Fibroblast of the aortic adventitia (primary cell): ENCODE results near the gene GTSE1. TPM values are rescaled to one million over a fixed set of nuclear protein-coding genes. Genes with fewer than 3 reads are reported as not detected.

ENCODE experiments used
- DNase-seq: peaks from one replicate; pipeline ENCODE4 v3.0.0-alpha.2; 2010; ENCODE audit warnings: low read depth
- H3K4me3 ChIP-seq: 2 replicates; pipeline ENCODE4 v1.5.1; 2011; ENCODE audit warnings: low read depth, mild to moderate bottlenecking, control low read depth, low read length, moderate library complexity
- total RNA-seq: library from RNA; depleted of rRNA; stranded (reverse); fragments of >200 nt; gene quantifications from 2 replicates; pipeline ENCODE4 v1.2.3, GENCODE V29; 2012; ENCODE audit warnings: low replicate concordance
- TF ChIP-seq, protein P1 (sequence below): IDR thresholded peaks from 2 replicates; pipeline ENCODE4 v1.5.1; 2011; ENCODE audit warnings: mild to moderate bottlenecking, low read length, control low read depth, inconsistent platforms; ENCODE audit not compliant: insufficient read depth

GTSE1 gene
- total RNA-seq, 1 donor, result 13.4 TPM

- DNase-seq, result no peak
- H3K4me3 ChIP-seq, result no peak overlapping the region
- TF ChIP-seq, protein P1, sequence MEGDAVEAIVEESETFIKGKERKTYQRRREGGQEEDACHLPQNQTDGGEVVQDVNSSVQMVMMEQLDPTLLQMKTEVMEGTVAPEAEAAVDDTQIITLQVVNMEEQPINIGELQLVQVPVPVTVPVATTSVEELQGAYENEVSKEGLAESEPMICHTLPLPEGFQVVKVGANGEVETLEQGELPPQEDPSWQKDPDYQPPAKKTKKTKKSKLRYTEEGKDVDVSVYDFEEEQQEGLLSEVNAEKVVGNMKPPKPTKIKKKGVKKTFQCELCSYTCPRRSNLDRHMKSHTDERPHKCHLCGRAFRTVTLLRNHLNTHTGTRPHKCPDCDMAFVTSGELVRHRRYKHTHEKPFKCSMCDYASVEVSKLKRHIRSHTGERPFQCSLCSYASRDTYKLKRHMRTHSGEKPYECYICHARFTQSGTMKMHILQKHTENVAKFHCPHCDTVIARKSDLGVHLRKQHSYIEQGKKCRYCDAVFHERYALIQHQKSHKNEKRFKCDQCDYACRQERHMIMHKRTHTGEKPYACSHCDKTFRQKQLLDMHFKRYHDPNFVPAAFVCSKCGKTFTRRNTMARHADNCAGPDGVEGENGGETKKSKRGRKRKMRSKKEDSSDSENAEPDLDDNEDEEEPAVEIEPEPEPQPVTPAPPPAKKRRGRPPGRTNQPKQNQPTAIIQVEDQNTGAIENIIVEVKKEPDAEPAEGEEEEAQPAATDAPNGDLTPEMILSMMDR, result no peak
Observed at GRCh38 chr22:46349238-46349637, 52.6 kb downstream of the GTSE1 start.

- H3K4me3 ChIP-seq, result no peak overlapping the region
- DNase-seq, result no peak
- TF ChIP-seq, protein P1, result no peak
Observed at GRCh38 chr22:46349681-46350080, 53.0 kb downstream of the GTSE1 start.

DNA sequence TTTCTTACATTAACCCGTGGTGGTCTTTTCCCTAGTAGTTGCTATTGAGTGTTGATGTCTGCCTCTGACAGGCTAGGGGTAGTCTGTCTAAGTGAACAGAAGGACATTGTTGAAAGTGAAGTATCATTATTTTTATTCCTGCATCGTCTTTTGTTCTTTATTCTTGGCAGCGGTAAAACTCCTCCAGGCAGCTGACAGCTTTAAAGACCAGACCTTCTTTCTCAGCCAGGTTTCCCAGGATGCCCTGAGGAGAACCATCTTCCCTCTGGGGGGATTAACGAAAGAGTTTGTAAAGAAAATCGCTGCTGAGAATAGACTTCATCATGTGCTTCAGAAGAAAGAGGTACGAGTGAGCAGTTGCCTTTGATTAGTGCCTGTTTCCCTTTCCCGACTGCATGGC lies 53.5 kb downstream of the GTSE1 start:
- no peak for DNase-seq
- no peak overlapping the region for H3K4me3 ChIP-seq
- TF ChIP-seq, protein P1, result no peak

DNA sequence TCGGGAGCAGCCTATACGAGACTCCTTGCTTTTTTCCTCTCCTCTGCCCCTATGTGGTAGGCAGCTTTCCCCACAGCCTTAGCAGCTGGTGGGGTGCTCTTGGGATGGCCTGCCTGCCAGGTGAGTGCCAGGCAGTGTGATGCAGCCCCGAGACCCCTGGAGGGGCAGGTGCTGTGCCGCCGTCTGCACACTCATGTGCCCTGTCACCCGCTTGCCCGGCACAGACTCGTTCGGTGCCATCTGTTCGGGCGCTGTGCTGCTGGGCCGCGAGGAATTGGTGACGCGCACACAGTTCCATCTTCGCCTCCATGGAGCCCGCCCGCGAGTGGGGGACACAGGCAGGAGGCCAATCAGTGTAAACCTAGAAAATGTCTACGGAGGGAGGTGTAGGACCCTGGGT lies 54.0 kb downstream of the GTSE1 start:
- H3K4me3 ChIP-seq, result no peak overlapping the region
- TF ChIP-seq, protein P1, result no peak
- no peak for DNase-seq

DNA sequence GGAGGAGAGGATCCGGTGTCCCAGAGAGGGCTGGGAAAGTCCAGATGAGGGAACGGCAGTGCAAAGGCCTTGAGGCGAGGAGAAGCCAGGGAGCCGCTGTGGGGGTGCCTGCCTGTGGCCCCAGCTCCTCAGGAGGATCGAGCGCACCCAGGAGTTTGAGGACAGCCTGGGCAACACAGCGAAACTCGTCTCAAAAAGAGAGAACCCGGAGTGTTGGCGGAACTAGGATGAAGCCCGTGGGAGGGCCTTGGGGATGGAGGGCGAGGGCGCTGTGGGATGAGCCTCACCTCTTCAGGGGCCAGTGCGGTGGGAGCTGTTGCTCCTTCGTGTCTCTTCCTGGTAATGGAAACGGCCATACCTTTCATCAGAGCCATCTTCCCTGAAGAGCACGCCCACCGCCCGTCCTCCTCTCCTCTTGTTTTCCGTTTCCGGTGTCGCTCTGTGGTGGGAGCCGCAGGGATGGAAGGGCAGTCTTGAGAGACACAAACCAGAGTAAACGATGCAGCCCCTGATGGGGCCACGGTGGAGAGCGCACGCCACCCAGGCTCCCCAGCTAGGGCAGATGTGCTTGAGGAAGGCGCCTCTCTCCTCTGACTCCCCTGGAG lies 54.6 kb downstream of the GTSE1 start:
- no peak for DNase-seq
- TF ChIP-seq, protein P1, result no peak

DNA sequence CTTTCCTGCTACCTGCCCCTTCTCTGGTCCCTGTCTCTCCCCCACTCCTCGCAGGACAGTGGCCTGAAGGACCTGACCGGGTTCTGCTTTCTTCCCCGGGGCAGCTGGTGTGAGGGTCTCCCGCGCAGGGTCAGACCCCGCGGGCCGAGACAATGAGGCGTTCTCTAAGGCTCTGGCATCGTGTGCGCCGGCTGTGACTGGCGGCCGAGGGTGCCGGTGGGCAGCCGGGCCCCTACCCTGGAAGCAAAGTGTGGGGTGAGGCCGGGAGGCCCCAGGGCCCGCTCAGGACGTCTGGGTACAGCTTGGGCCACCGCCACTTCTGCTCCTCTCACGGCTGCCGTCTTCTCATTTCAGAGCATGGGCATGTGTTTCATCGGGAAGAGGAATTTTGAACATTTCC lies 55.1 kb downstream of the GTSE1 start:
- no peak for DNase-seq
- H3K4me3 ChIP-seq, result no peak overlapping the region
- TF ChIP-seq, protein P1, result no peak

More for the DNA sequence above, 54.6 kb downstream of the GTSE1 start:
- H3K4me3 ChIP-seq, result no peak overlapping the region

GRCh38 chr22:46352276-46352675 lies 55.6 kb downstream of the GTSE1 start:
- DNase-seq, result no peak
- TF ChIP-seq, protein P1, result no peak
- no peak overlapping the region for H3K4me3 ChIP-seq
